ENCODE data around the gene PALMD.

- TF ChIP-seq, protein P1, sequence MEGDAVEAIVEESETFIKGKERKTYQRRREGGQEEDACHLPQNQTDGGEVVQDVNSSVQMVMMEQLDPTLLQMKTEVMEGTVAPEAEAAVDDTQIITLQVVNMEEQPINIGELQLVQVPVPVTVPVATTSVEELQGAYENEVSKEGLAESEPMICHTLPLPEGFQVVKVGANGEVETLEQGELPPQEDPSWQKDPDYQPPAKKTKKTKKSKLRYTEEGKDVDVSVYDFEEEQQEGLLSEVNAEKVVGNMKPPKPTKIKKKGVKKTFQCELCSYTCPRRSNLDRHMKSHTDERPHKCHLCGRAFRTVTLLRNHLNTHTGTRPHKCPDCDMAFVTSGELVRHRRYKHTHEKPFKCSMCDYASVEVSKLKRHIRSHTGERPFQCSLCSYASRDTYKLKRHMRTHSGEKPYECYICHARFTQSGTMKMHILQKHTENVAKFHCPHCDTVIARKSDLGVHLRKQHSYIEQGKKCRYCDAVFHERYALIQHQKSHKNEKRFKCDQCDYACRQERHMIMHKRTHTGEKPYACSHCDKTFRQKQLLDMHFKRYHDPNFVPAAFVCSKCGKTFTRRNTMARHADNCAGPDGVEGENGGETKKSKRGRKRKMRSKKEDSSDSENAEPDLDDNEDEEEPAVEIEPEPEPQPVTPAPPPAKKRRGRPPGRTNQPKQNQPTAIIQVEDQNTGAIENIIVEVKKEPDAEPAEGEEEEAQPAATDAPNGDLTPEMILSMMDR (IDR thresholded peaks at IDR 0.05) = no peak
- TF ChIP-seq POLR2A (IDR thresholded peaks at IDR 0.05) = no peak
Measured at GRCh38 chr1:99639408-99639807, 6.5 kb upstream of the PALMD start.
